Epidermal melanocyte (primary cell): Measurements from ENCODE around the gene JAM3.

Experiments used
- DNase-seq: peaks from one replicate; pipeline ENCODE4 v3.0.0; 2011; ENCODE audit warnings: low spot score; ENCODE audit not compliant: insufficient read length

The JAM3 gene

DNA sequence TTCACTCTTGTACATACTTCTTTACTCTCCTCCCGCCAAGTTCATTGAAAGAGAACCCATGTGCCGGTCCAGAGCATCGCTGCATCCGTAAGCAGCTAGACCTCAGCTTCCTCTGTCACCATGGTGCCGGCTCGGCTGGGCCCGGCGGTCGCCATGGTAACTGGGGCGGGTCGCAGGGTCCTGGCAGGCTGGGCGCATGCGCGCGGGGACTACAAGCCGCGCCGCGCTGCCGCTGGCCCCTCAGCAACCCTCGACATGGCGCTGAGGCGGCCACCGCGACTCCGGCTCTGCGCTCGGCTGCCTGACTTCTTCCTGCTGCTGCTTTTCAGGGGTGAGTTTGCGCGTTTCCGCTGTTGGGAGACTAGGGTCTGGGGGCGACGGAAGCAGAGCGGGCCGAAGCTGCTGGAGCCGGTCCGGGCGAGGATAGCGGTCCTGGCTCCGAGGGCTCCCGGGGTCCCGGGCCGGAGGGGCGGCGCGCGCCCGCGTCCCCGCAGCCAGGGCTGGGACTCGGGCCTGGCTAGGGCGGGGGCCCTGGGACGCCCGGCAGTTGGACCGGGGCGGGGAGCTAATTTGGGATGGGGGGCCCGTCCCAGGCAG lies at the start of gene JAM3:
Gene JAM3 (plus strand): TSS at position 244 of the 597 bp plus-strand sequence. CDS start 12 bp downstream, at position 256.
- peak; percentile 99 for DNase-seq

- no peak for DNase-seq
Measured at GRCh38 chr11:134019500-134019899, 49.4 kb upstream of the JAM3 start.

DNA sequence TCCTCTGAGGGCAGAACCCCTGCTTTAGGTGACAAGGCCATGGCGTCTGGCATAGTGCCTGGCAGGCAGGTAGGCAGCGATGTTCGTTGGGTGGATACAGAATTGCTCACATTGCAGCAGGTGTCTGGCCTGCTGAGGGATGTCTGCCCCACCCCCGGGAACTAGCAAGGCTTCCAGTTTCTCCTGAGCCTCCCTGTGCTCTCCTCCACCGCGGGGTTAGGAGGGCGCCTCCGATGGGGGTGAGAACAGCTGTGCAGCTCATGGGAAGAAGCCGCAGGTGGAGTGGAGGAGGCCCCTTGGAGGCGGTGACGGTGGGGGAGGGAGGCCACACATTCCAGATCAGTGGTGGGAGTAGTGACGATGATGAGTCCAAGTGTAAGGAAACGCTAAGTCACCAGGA lies 48.3 kb upstream of the JAM3 start:
- DNase-seq: no peak

DNA sequence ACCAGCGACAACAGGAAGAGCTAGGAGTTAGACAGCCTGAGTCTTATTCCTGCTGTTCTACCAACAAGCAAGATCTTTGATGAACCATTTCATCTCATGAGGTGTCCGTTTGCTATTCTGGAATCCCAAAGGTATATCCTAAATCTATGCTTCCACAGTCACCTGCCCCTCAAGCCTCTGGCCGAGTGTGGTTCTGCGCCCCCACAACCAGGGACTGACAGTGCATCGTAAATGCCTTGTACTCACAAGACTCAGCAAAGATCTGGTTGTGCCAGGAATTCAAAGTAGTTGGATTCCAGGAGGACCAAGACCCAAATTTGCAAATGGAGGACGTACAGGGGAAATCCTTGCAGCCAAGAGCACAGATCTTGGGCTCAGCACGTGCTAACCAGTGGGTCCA lies 47.5 kb upstream of the JAM3 start:
- DNase-seq: no peak

- no peak for DNase-seq
Measured at GRCh38 chr11:134022748-134023147, 46.1 kb upstream of the JAM3 start.

GRCh38 chr11:134024420-134025081 lies 44.3 kb upstream of the JAM3 start:
- no peak for DNase-seq

- no peak for DNase-seq
Measured at GRCh38 chr11:134025082-134025429, 43.8 kb upstream of the JAM3 start.

DNA sequence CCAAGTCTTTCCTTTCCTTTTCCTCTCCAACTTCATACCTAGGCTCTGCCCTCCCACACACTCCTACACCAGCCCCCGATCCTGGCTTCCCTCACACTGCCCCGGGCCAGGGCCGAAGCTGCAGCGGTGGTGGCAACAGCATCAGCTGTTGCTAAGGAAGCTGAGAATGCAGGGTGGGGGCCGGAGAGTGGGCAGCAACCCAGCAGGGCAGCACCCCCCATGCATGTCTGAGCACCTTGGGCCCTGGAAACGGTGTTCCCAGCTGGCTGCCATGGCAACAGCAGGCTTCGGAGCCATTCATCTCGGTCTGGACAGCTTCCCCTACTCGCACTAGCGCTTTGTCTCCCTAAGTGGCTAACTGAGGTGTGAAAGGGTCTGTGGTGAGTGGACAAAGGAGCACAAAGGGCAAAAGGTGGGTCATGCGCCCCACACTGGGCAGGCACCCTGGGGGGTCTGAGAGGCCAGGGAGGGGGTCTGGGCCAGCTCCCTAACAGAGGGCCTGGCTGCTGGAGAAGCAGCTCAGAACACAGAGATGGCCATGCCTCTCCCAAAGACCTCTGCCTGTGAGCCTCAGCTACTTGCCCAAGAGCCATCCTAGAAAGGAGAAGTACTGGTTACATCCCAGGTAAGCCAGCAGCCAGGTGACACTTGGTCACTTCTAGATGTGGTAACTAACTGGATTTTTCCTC lies 42.1 kb upstream of the JAM3 start:
- DNase-seq: no peak

- DNase-seq: no peak
Measured at GRCh38 chr11:134027671-134028070, 41.2 kb upstream of the JAM3 start.

DNA sequence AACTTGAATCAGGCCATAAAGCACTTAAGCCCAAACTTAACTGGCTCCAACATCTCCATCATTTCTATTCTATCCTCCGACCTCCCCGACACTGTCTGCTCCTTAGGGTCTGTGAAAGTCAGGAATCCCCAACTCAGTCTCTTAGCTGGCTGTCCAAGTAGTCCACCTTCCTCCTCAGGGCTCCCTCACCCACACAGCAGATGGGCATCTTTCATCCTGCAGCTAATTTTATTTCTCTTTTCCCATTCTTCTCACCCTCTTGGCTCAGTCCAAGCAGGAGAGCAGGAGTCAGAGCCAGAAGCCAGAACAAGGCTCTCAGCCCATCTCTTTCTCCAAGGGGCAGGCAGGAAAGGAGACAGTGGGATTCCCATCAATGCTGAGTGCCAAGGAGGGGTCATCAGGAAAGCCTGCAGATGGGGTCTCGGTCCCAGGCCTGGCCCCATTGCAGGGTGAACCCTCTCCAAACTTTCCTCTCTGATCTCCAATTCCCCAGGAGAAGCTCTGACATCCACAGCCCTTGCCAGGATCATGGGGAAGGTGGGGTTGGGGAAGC lies 40.4 kb upstream of the JAM3 start:
- no peak for DNase-seq

DNA sequence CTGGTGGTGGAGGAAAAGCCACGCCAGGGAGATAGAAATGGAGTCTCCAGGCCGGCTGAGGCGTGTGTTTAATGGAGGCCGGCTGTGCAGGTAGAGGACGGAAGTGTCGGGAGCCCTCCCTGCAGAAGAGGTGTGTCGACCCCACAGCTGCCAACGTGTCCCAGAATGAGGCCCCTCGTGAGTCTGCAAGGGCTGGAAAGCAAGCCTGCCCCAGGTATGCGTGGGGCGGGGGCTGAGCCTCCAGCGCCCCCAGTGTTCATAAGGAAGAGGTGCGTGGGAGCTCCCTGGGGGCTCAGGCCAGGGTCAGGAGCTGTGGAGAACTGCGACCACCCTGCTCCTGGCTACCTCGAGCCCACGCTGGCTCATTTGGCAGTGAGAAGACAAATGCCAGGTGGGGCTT lies 38.0 kb upstream of the JAM3 start:
- DNase-seq: no peak

GRCh38 chr11:134032043-134032442 lies 36.8 kb upstream of the JAM3 start:
- no peak for DNase-seq

DNA sequence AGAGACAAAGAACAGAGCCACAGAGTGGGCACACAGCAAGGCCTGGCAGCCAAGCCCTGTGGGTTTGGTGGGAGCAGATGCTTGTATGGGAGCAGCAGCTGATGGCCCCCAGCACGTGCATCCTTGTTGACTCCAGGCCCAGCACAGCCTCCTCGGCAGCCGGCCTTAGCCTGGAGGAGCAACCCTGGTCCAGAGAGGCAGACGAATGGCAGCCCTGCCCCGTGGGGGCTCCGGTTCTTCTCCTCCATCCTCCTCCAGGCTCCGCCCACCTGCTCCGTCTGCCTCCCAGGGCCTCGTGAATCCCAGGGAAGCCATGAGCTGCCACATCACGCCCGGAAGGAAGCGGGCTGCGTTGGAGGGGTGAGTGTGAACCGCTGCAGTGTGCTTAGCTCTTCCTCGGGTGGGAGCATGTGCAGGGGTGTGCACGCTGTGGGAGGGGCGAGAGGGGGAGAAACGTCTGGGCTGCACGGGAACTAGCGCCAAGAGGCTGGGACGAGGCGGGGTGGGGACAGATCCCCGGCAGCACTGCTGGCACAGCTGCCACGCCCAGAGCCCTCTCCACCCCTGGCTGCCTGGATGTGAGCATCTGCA lies 36.3 kb upstream of the JAM3 start:
- DNase-seq: no peak

DNA sequence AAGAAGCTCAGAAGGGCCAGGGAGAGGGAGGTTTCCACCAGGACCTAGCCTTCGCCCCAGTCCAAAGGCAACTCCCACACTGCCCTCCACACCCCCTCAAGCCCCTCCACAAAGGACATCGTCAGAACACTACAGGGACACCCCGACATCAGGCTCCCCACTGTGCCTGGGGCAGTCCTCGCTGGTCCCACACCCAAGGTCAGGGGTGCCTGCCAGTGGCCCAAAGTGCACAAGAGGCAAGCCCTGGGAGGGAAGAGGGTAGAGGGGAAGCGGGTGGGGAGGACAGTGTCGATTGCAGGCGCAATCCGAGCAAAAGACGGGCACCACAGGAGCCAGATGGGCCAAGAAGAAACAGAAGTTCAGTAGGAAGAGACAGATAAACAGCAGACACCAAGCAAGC lies 35.6 kb upstream of the JAM3 start:
- DNase-seq: no peak

GRCh38 chr11:134033696-134034491 lies 35.0 kb upstream of the JAM3 start:
- peak; percentile 64 for DNase-seq

DNA sequence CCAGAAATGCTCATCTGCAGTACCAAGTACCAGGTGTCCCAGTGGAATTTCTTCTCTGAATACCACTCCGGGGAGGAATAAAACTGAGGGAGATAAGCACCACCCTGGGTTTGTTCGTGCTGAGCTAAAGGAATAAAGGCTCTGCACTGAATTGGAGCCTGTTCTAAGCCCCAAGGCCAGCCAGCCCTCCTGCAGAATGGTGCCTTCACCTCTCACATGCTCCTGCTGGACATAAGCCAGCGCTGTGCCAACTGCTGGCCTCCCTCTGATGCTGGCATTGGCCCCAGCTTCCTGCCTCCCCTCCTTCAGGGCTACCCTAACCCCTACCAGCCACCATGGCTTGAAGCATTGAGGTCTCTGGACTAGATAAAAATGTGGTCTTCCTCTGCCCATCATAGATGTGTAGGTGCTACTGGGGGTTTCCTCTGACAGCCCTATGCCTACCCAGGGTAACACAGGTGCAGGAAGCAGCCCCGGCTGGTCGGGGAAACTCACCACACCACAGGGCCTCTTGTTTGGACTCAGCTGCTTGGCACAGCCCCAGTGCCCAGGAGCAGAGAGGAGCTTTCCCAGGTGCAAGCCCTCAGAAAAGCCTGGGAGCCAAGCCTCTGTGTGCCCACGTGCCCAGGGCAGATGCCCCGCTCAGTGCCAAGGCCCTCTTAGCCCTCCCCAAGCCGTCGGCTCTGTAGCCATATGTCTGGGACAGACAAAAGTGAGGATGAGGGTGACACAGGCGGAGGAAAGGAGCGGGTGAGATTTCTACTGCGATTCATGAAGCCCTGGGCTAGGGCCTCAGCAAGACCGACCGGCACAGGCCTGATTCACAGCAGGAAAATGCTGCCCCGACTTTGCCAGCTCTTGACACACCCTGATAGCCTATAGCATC lies 34.1 kb upstream of the JAM3 start:
- DNase-seq: no peak

DNA sequence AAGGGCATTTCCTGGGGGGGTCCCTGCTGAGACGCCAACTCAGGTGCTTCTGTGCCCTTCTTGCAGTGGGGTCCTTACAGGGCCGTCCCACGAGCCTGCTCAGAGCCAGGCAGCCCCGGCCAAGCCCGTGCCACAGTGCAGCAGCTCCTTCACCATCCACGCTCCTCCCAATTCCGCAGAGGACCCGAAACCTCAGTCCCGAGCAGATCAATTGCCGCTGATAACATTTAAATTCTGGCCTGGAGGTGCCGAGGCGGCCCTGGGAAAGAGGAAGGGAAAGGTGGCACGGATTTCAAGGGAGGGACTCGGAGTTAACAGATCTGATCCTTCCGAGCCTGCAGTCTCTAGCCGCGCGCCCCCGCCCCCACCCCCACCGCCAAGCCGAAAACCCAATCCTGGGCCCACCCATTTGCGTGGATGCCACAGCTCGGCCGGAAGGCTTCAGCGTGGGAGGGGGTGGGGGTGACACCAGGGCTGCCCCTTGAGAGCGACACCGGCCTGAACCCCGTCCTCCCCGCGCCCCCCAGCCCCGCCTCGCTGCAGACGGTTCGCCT lies 32.3 kb upstream of the JAM3 start:
- DNase-seq: no peak

DNA sequence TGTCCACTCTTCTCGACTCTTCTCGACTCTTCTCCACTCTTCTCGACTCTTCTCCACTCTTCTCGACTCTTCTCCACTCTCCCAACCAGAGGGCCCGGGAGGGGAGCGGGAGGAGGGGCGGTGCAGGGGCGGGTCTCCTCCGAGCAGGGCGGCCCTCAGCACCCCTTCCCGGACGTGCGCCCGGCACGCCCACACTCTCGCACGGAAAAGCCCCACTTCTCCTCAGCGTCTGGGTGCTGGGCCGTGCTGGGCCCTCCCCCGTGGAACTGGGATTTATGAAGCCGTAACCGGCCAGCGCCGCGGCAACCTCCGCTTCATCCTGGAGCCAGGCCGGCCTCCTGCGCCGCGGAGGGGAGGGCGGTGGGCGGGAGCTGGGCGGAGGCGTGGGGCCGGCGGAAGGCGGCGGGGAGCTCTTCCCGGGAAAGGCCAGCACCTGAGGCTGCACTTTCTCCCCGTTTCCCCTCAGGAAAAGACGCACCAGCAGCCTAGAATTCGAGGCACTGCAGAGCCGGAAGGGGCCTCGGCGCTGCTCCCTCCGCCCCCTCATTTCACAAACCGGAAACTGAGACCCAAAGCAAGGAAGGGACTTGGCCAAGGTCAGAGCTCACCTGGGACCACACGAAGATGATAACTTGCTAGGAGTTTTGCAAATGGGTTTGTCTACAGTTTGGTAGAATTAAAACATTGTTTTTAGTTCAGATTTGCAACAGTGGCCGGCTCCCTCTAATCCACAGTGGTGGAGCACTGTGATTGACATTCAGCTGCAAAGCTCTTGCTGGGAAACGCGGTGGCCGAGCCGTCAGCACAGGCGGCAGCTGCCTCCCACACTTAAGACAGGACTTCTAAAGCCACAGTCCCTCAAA lies 31.6 kb upstream of the JAM3 start:
- no peak for DNase-seq

- no peak for DNase-seq
Measured at GRCh38 chr11:134038897-134039470, 29.9 kb upstream of the JAM3 start.
